Activated naive CD4-positive, alpha-beta T cell treated with anti-CD3 and anti-CD28 coated beads, Interleukin-2, amount 50 U/mL, for 72 hours (primary cell): ENCODE data around the gene NTSR1. TPM values are rescaled to one million over a fixed set of nuclear protein-coding genes. Genes with fewer than 3 reads are reported as not detected.
A peak's percentile ranks its signal among the peaks of the same experiment; 100 is the strongest.

Source experiments
- ATAC-seq, 2 donors: fragments of 150-1000 bp; cut with Tn5 transposase; 2 replicates each; pipeline ENCODE4 v1.10.0; 2021; ENCODE audit warnings: mild to moderate bottlenecking in 2 of 2, moderate library complexity in 2 of 2
- DNase-seq, 2 donors: peaks; one replicate each; pipeline ENCODE4 v3.0.0; 2021 to 2022; ENCODE audit warnings: low spot score in 2 of 2
- H3K27ac Mint-ChIP-seq, 2 donors: one replicate each; pipeline ENCODE4 v1.8.0; 2022; ENCODE audit warnings: mild to moderate bottlenecking in 2 of 2, mixed read lengths in 2 of 2
- H3K36me3 Mint-ChIP-seq, 2 donors: one replicate each; pipeline ENCODE4 v1.8.0; 2022; ENCODE audit warnings: mixed read lengths in 2 of 2
- H3K9me3 Mint-ChIP-seq, 2 donors: one replicate each; pipeline ENCODE4 v1.8.0; 2022; ENCODE audit warnings: mixed read lengths in 2 of 2
- total RNA-seq, 2 donors: library from RNA; stranded (reverse); gene quantifications; one replicate each; pipeline ENCODE4 v1.2.3, GENCODE V29; 2022

NTSR1 gene
- total RNA-seq, 2 donors from 2014 or later: not detected

DNA sequence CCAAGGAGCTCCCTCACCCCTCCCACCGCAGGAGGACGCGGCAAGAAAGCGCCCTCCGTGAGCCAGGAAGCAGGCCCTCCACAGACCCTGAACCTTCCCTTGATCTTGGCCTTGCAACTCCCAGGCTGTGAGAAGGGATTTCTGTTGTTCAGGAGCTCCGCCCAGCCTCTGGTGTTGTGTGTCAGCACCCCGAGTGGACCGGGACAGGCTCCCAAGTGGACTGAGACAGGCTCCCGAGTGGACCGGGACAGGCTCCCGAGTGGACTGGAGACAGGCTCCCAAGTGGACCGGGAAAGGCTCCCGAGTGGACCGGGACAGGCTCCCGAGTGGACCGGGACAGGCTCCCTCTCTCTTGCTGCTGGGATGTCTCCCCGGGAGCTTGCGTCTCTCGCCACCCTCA lies 9.3 kb upstream of the NTSR1 start:
- DNase-seq: no peak
- H3K27ac Mint-ChIP-seq: no peak overlapping the region
- ATAC-seq: no peak
- no peaks in the 10 kb centered on the region for H3K9me3 Mint-ChIP-seq
- no peaks in the 10 kb centered on the region for H3K36me3 Mint-ChIP-seq

DNA sequence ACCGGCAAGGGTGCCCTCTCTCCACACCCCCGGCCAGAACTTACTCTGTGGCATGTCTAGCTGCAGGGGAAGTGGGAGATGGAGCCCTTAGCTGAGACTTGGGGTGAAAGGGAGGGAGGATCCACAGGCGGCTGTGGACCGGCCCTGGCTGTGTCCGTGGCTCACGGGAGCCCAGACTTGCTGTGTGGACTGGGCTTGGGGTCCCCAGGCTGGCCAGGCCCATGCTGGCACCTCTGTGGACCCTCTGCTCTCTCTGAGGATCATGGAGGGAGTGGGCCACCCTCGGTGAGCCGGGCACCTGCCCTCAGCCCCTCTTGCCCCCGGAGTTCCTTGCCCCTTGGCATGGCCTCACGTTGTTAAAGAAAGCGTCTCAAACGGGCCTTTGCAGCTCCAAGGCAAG lies 8.9 kb upstream of the NTSR1 start:
- DNase-seq (no peak), ATAC-seq (no peak)
- Mint-ChIP-seq H3K9me3 (no peaks in the 10 kb centered on the region), H3K36me3 (no peaks in the 10 kb centered on the region), H3K27ac (no peak overlapping the region)

DNA sequence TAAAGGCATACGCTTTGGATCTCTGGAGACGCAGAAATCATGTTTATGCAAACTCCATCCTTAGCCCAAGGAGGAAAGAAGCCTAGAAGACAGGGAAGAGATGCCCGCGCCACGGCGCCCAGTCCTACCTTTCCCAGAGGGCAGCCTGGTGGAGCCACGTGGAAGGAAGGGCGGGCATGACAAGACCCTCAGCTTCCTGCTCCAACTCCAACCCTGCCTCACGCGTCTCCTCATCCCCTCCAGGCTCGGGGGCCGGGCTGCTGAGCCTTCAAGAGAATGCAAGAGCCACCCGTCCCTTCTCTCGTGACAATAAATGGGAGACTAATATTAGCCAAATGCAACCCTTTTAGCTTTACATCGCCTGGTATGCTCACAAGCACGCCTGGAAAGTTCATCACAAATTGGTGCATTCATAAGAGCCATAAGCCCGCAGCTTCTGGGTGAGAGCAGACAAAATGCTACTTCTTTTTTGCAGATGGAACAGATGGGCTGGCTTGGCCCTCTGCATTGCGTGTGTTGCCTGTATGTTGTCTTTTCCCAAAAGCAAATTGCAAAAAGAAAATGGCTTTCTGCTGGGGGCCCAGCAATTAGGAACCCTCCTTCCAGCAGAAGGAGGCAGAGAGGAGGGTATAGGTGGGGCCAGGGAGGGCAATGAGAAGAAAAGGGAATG lies 8.2 kb upstream of the NTSR1 start:
- Mint-ChIP-seq H3K9me3 (no peaks in the 10 kb centered on the region), H3K36me3 (no peaks in the 10 kb centered on the region), H3K27ac (no peak overlapping the region)
- ATAC-seq (no peak), DNase-seq (no peak)

DNA sequence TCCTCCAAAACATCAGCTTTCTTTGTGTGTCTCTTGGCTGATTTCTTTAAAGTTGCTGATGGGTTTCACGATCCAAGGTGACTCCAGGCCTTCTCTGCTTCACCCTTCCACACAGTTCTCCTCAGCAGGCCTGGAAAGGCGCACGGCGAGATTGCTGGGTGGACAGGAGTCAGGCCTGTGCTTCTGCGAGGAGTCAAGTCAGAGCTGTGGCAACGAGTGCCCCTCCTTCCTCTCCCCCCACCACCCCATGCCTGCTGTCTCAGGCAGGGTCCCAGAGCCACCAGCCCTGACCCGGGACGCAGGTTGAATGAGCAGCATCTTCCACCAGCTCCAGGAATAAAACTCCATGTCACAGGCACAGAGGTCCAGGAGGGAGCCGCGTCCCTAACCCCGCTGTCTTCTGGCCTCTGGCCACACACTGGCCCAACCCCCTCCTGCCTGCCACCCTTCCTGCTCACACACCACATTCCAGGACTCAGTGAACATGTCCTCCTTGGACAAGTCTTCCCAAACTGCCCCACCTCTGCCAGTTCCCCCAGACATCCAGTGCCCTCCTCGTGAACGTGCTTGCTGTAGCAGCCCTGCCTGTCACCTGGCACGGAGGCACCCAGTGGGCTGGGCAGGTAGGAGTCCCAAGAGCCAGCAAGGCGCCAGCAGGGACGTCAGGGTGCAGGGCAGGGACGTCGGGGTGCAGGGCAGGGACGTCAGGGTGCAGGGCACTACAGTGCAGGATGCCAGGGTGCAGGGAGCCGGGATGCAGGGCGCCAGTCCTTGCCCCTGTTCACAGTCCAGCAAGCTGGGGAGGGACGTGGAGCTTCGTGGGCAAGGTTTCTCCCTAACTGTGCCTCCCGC lies 7.2 kb upstream of the NTSR1 start:
- Mint-ChIP-seq H3K36me3 (no peaks in the 10 kb centered on the region), H3K27ac (no peak overlapping the region), H3K9me3 (no peaks in the 10 kb centered on the region)
- no peak for ATAC-seq
- no peak for DNase-seq

DNA sequence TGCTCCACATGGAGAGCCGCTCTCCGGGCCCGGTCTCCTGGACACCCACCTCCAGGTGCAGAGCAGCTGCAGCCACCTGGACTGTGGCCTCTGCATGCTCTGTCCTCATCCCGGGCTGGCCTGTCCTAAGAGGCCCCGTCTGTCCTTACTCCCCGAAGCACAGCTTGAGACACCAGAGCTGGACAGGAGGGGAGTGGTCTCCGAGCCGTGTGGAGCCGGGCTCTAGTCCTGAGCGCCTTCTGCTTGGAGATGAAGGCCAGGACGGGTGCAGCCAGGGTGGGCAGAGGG lies 6.7 kb upstream of the NTSR1 start:
- no peaks in the 10 kb centered on the region for H3K9me3 Mint-ChIP-seq
- H3K27ac Mint-ChIP-seq: no peak overlapping the region
- no peak for DNase-seq
- no peak for ATAC-seq
- no peaks in the 10 kb centered on the region for H3K36me3 Mint-ChIP-seq

DNA sequence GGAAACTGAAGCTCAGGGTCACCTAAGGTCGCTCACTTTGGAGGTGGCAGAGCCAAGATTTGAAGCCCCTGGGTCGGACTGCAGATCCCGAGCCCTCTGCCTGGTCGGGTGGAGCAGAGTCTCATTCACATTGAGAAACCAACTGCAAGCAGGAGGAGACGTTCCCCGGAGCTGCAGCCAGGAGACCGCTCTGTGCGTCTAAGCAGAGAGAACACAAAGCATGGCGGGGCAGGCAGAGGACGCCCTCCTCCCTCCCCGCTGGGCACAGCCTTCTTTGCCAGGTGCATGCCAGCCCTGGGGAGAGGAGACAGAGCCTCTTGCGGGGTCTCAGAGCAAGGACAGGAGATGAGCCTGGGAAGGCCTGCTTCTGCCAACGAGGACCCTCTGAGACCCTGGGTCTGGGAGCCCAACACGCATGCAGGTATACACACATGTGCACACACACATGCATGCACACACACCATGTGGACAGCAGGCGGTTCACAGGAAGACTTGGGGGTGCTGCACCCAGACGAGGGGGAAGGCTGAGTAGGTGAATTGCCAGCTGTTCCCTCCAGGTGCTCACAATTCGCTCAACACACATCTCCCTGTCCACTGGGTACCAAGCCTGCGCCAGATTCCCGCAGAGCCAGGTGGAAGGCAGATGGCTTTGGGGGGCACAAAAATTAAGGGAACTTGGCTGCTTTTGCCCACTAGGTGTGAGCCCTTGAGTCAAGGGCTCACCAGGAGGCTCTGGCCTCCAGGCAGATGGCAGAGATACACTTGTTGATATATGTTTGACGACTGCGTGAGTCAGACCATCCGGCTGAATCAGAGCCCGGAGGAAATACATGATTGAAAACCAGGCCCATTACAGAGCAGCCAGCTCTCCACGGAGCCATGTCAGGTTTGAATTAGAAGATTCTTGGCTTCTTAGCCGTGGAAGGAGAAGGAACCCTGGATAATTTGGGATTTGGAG lies 5.5 kb upstream of the NTSR1 start:
- Mint-ChIP-seq H3K27ac (peak overlapping the region in 1 of 2 donors; percentile 21), H3K36me3 (no peaks in the 10 kb centered on the region), H3K9me3 (no peaks in the 10 kb centered on the region)
- ATAC-seq (peak; percentile 53 to 97), DNase-seq (no peak)

DNA sequence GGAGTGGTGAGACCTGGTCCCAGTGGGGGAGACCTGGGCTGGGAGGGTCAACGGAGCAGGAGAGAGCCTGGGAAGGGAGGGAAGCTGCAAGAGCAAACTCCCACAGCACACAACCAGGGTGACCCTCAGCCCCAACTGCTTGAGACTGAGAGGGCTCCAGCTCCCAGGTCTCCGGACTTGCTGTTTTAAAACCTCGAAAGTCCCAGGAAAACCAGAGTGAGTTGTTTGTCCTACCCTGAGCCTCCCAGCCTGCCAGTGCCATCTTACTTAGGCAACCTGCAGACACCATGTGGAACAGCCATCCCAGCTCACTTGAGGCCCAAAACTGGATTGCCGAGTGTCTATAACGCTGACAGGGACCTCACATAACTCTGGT lies 4.8 kb upstream of the NTSR1 start:
- ATAC-seq (peak in 1 of 2 donors; percentile 3), DNase-seq (no peak)
- Mint-ChIP-seq H3K9me3 (no peaks in the 10 kb centered on the region), H3K27ac (peak overlapping the region in 1 of 2 donors; percentile 21), H3K36me3 (no peaks in the 10 kb centered on the region)

DNA sequence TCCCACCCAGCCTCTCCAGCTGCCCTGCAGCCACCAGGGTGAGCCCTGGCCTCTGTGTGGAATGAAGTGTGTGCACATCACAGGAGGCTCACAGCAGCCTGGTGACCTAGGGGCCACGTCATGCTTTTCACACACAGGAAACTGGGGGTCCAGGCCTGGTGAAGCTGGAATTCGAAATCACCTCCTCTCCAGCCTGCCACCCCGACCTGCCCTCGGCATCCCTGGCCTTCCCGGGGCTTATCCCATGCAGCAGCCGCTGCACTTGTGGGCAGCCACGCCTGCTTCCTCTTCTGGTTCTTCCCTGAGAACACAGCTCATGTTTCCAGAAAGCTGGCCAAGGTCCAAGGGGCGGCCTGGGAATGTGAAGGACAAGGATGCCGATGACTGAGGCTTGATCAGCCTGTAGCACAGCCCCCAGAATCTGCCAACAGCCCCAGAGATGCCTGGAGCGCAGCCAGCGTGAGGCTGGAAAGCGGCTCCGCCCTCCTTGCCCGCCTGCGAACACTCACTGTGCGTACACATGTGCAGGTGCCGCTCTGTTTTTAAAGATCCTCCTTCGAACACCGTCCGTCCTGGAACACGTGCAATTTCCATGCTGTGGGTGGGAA lies 4.2 kb upstream of the NTSR1 start:
- ATAC-seq: no peak
- no peak for DNase-seq
- Mint-ChIP-seq H3K27ac (no peak overlapping the region), H3K9me3 (no peaks in the 10 kb centered on the region), H3K36me3 (no peaks in the 10 kb centered on the region)

DNA sequence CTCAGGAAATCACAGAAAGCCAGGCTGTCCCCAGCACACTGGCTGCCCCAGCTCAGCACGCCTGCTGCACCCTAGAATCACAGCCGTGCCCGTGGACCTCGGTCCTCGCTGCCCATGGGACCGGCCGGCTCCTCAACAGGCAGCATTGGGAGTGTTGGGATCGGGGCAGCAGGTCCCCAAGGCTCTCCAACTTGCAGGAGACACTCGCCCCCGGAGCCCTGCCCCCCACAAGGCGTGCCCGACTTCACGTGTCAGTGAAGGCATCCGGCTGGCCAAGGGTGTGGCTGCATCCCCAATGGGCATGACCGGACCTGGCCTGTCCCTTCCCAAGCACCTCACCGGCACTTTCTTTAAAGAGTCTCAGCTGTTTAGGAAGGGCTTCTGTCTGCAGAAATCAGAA lies 3.0 kb upstream of the NTSR1 start:
- ATAC-seq (no peak), DNase-seq (no peak)
- Mint-ChIP-seq H3K9me3 (no peaks in the 10 kb centered on the region), H3K27ac (no peak overlapping the region), H3K36me3 (no peaks in the 10 kb centered on the region)

DNA sequence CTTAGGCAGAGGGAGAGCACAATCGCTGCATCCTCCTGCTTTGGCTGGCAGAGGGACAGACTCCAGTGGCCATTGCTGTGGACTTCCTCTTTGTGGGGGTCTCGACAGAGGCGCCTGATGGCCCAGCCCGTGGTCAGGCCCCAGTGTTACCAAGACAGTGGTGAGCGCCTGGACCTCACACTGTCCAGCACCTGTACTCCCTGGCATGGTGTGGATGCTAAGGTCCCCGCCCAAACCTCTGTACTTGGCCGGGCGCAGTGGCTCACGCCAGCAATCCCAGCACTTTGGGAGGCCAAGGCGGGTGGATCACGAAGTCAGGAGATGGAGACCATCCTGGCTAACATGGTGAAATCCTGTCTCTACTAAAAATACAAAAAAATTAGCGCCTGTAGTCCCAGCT lies 2.3 kb upstream of the NTSR1 start:
- H3K36me3 Mint-ChIP-seq: no peaks in the 10 kb centered on the region
- ATAC-seq: no peak

DNA sequence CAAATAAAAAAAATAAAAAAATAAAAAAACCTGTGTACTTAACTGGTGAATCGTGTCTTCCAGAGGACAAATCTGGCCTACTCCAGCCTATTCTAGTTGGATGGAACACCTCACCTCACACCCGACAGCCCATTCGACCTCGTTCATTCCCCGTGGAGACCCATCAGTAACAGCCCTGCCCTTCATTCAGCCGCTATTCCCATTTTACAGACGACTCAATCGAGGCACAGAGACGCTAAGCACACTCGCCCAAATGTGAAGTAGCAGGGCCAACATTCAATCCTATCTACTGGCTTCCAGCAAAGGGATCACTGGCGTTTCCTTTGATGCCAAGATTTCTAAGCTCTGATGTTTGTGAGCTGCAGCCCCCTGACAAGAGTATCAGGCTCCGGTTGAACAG lies 1.8 kb upstream of the NTSR1 start:
- Mint-ChIP-seq H3K9me3 (no peaks in the 10 kb centered on the region), H3K36me3 (no peaks in the 10 kb centered on the region), H3K27ac (no peak overlapping the region)
- ATAC-seq (no peak), DNase-seq (no peak)

More for the DNA sequence above, 2.3 kb upstream of the NTSR1 start:
- DNase-seq: no peak
- Mint-ChIP-seq H3K27ac (no peak overlapping the region), H3K9me3 (no peaks in the 10 kb centered on the region)

DNA sequence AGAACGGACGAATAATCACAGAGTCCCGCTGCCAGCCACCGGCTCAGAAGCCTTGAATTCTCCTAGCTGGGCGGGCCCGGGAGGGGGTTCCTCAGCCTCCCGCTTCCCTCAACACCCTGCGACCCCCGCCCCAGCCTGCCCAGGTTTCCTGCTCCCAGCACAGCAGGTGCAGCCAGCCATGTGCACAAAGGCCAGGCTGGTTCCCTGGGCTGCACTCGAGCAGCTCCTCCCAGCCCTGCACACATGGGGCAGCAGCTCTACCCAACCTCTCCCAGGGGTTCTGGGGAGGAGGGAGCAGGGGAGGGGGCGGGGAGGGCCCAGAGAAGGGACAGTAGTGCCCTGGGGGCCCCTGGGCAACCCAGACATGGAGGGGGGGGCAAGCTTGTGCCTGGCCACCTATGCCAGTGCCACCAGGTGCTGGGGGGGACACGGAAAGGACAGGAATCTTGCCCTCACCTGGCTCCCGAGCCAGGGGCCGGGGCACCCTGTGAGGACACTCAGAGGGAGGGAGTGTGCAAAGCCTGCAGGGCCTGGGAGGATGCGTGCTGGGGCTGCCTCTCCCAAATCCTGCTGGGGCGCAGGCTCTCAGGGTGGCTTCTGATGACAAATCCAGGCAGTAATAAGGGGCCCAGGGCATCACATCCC lies 1.2 kb upstream of the NTSR1 start:
- Mint-ChIP-seq H3K27ac (no peak overlapping the region), H3K36me3 (no peaks in the 10 kb centered on the region), H3K9me3 (no peaks in the 10 kb centered on the region)
- ATAC-seq (peak in 1 of 2 donors; percentile 4), DNase-seq (no peak)

DNA sequence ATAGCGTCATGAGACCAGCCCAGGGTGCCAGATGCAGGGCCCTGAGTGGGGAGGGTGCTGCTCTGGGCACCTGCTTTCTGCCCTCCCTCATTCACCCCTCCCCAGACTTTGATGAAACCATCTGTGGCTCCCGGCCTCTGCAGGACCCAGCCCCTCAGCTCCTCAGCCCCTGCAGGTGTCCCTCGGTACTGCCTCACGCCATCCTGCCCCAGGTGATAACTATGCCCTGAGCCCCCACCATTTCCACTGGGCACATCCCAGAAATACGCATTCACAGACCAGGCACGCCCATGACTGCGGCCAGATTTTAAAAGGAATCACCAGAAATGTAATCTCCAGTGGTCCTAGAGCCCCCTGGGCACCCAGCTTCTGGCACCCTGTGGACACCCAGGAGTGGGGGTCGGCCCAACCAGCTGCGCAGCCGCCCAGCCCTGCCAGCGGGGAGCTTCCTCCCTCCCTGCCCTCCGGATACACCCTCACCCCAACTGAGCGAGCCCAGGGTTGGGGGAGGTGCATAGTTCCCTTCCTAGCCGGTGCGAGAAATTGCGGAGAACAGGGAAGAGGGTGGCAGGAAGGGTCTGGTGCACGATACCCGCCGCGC lies 615 bp upstream of the NTSR1 start:
- Mint-ChIP-seq H3K36me3 (no peaks in the 10 kb centered on the region), H3K27ac (no peak overlapping the region), H3K9me3 (no peaks in the 10 kb centered on the region)
- DNase-seq (peak in 1 of 2 donors; percentile 33), ATAC-seq (peak in 1 of 2 donors; percentile 65)

DNA sequence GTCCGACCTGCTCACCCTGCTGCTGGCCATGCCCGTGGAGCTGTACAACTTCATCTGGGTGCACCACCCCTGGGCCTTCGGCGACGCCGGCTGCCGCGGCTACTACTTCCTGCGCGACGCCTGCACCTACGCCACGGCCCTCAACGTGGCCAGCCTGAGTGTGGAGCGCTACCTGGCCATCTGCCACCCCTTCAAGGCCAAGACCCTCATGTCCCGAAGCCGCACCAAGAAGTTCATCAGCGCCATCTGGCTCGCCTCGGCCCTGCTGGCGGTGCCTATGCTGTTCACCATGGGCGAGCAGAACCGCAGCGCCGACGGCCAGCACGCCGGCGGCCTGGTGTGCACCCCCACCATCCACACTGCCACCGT lies 885 bp downstream of the NTSR1 start:
- H3K36me3 Mint-ChIP-seq: no peaks in the 10 kb centered on the region
- no peaks in the 10 kb centered on the region for H3K9me3 Mint-ChIP-seq
- DNase-seq (no peak), ATAC-seq (no peak)
- no peak overlapping the region for H3K27ac Mint-ChIP-seq

DNA sequence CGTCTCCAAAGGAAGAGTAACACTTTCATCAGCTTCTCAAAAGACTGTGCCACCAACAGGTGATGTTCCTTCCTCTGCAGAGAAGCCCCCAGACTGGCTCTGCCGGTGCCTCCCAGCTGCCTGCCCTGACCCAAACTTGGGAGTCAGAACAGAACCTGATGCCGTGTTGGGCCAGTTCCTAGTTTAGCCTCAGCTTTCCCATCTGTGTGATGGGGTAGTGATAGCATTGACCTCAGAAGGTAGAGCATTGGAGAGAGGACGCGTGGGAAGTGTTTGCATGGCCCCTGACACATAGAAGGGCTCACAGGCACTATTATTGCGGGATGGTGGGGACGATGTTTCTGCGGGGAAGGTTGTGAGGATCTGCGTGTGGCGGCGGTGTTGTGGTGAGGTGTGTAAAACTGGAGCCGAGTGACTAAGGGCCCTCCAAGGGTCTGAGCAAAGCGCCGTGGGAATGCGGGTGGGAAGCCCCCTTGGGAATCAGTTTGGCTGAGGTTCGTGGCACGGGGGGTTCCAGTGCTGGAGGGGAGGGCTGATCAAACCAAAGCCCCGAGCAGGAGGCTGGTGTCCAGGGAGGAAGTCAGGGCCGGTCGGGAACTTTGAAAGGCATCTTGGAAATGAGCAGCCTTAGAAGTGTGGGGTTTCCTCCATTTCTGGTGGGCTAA lies 1.7 kb downstream of the NTSR1 start:
- DNase-seq: no peak
- no peak for ATAC-seq
- no peak overlapping the region for H3K27ac Mint-ChIP-seq
- H3K9me3 Mint-ChIP-seq: no peaks in the 10 kb centered on the region
- H3K36me3 Mint-ChIP-seq: no peaks in the 10 kb centered on the region
